Mesenchymal stem cell (in vitro differentiated cells and primary cell): Measurements from ENCODE around the gene SEMA3B.

Experiments
- DNase-seq: peaks from one replicate; pipeline ENCODE4 v3.0.0-alpha.2; 2013
- H2AFZ ChIP-seq: one replicate; pipeline ENCODE4 v1.6.1; 2013; ENCODE audit warnings: low read depth, mild to moderate bottlenecking, control low read depth, inconsistent platforms, low read length, moderate library complexity
- H2AK5ac ChIP-seq: 2 replicates; pipeline ENCODE4 v1.6.1; 2013; ENCODE audit warnings: low read length, moderate library complexity, mild to moderate bottlenecking, inconsistent platforms; ENCODE audit not compliant: severe bottlenecking
- H2BK120ac ChIP-seq: one replicate; pipeline ENCODE4 v1.6.1; 2013; ENCODE audit warnings: low read depth, mild to moderate bottlenecking, inconsistent platforms, low read length, moderate library complexity
- H2BK12ac ChIP-seq, 2 experiments: one replicate each; pipeline ENCODE4 v1.6.1; 2013; ENCODE audit warnings: inconsistent platforms in 2 of 2, low read length in 2 of 2, mild to moderate bottlenecking in 2 of 2, moderate library complexity in 2 of 2, control low read depth in 1 of 2
- H2BK15ac ChIP-seq: one replicate; pipeline ENCODE4 v1.6.1; 2013; ENCODE audit warnings: mild to moderate bottlenecking, low read depth, inconsistent platforms; ENCODE audit not compliant: poor library complexity, severe bottlenecking
- H2BK5ac ChIP-seq: 2 replicates; pipeline ENCODE4 v1.6.1; 2013; ENCODE audit warnings: low read depth, mild to moderate bottlenecking, low read length, control low read depth, inconsistent platforms; ENCODE audit not compliant: poor library complexity, severe bottlenecking
- H3K14ac ChIP-seq, 2 experiments: one replicate each; pipeline ENCODE4 v1.6.1; 2013; ENCODE audit warnings: inconsistent platforms in 2 of 2, low read length in 2 of 2, control low read depth in 1 of 2, mild to moderate bottlenecking in 1 of 2, moderate library complexity in 1 of 2
- H3K18ac ChIP-seq, 2 experiments: one replicate each; pipeline ENCODE4 v1.6.1; 2013; ENCODE audit warnings: inconsistent platforms in 2 of 2, low read length in 2 of 2, control low read depth in 1 of 2, low read depth in 1 of 2, mild to moderate bottlenecking in 1 of 2
- H3K23ac ChIP-seq, 2 experiments: one replicate each; pipeline ENCODE4 v1.6.1; 2013; ENCODE audit warnings: inconsistent platforms in 2 of 2, low read length in 2 of 2, mild to moderate bottlenecking in 2 of 2, moderate library complexity in 2 of 2, control low read depth in 1 of 2
- H3K27ac ChIP-seq: 2 replicates; pipeline ENCODE4 v1.5.1; 2013; ENCODE audit warnings: mild to moderate bottlenecking, moderate library complexity, low read length, control low read depth, inconsistent platforms; ENCODE audit not compliant: poor library complexity, severe bottlenecking
- H3K27me3 ChIP-seq, 2 experiments: 2 replicates each; pipeline versions ENCODE4 v1.6.1 to v1.7.0; 2013; ENCODE audit warnings: low read length in 2 of 2, mild to moderate bottlenecking in 2 of 2, moderate library complexity in 2 of 2, control low read depth in 1 of 2, inconsistent platforms in 1 of 2; ENCODE audit not compliant: control insufficient read depth in 1 of 2, insufficient read depth in 1 of 2
- H3K36me3 ChIP-seq, 2 experiments: 2 replicates each; pipeline versions ENCODE4 v1.6.1 to v1.7.0; 2013; ENCODE audit warnings: low read length in 2 of 2, control low read depth in 1 of 2, inconsistent platforms in 1 of 2, low read depth in 1 of 2, mild to moderate bottlenecking in 1 of 2; ENCODE audit not compliant: insufficient read depth in 2 of 2, control insufficient read depth in 1 of 2
- H3K4ac ChIP-seq, 2 experiments: one replicate each; pipeline ENCODE4 v1.6.1; 2013; ENCODE audit warnings: inconsistent platforms in 2 of 2, low read length in 2 of 2, mild to moderate bottlenecking in 2 of 2, moderate library complexity in 2 of 2, control low read depth in 1 of 2, low read depth in 1 of 2
- H3K4me1 ChIP-seq: 2 replicates; pipeline ENCODE4 v1.6.1; 2013; ENCODE audit warnings: low read depth, low read length, control low read depth; ENCODE audit not compliant: control insufficient read depth, insufficient read depth
- H3K4me2 ChIP-seq: 2 replicates; pipeline ENCODE4 v1.6.1; 2013; ENCODE audit warnings: low read length, mild to moderate bottlenecking, inconsistent platforms; ENCODE audit not compliant: poor library complexity, severe bottlenecking
- H3K4me3 ChIP-seq, 2 experiments: 2 replicates each; pipeline versions ENCODE4 v1.5.1 to v1.7.0; 2013; ENCODE audit warnings: low read length in 2 of 2, mild to moderate bottlenecking in 2 of 2, control low read depth in 1 of 2, low read depth in 1 of 2; ENCODE audit not compliant: insufficient read depth in 1 of 2
- H3K79me1 ChIP-seq: replicated peaks from 2 replicates; pipeline ENCODE4 v1.6.1; 2013; ENCODE audit warnings: mild to moderate bottlenecking, control low read depth, low read length, inconsistent platforms; ENCODE audit not compliant: poor library complexity, severe bottlenecking
- H3K9ac ChIP-seq: 2 replicates; pipeline ENCODE4 v1.7.0; 2013; ENCODE audit warnings: mild to moderate bottlenecking, low read length, moderate library complexity
- H3K9me3 ChIP-seq: 2 replicates; pipeline ENCODE4 v1.7.0; 2013; ENCODE audit warnings: mild to moderate bottlenecking, low read length; ENCODE audit not compliant: control insufficient read depth
- H4K8ac ChIP-seq: one replicate; pipeline ENCODE4 v1.6.1; 2013; ENCODE audit warnings: inconsistent platforms, mild to moderate bottlenecking, low read length, moderate library complexity
- H4K91ac ChIP-seq: one replicate; pipeline ENCODE4 v1.6.1; 2013; ENCODE audit warnings: mild to moderate bottlenecking, low read length, inconsistent platforms
- WGBS: methylation state at CpG from one replicate; pipeline ENCODE4 v1.1.7; 2013; ENCODE audit warnings: mixed read lengths; 5-methylcytosine and 5-hydroxymethylcytosine counted together

Gene SEMA3B

DNA sequence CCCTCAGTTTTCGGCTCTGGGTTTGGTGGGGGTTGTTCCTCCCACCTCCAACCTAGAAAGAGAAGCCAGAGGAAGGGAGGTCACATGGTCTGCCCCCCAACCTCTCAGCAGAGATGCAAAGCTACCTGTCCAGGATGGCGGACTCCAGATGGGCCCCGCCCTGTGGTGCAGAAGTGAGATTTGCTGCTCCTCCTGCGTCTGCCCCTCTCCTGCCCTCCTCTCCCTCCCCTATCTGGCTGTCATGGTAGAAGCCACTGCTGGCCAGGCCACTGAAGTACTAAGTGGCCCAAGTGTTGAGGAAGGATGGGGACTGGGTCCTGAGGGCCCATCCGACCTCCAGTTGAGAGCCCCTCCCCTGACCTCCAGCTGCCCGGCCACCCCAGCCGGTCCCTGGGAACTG is 2.1 kb upstream of the SEMA3B start:
- Histone ChIP-seq H3K23ac (no peak overlapping the region), H3K4ac (peak overlapping the region; percentile 58 to 89), H2BK5ac (no peak overlapping the region), H3K4me3 (peak overlapping the region; percentile 39 to 79), H3K9ac (peak overlapping the region; percentile 84), H3K27me3 (no peaks in the 10 kb centered on the region), H3K4me2 (peak overlapping the region; percentile 75), H3K9me3 (no peaks in the 10 kb centered on the region), H2AFZ (no peak overlapping the region), H2BK15ac (peak overlapping the region; percentile 92), H4K8ac (peak overlapping the region; percentile 89), H2BK12ac (peak overlapping the region; percentile 42 to 49), H2AK5ac (peak overlapping the region; percentile 80), H3K4me1 (peaks cover 77% of the 10 kb centered on the region), H3K79me1 (peaks cover 2% of the 10 kb centered on the region), H4K91ac (peak overlapping the region; percentile 85), H3K36me3 (no peaks in the 10 kb centered on the region), H3K18ac (peak overlapping the region; percentile 75 to 93), H3K14ac (peak overlapping the region in 1 of 2 experiments; percentile 91), H3K27ac (peak overlapping the region; percentile 12), H2BK120ac (peak overlapping the region; percentile 80)
- WGBS = 100% methylated on average over 3 of the region's 7 CpGs
- DNase-seq = no peak

GRCh38 chr3:50267280-50267913 is 1.6 kb upstream of the SEMA3B start:
- Histone ChIP-seq H4K91ac (peak overlapping the region; percentile 85), H3K18ac (peak overlapping the region; percentile 75 to 93), H3K4me2 (peak overlapping the region; percentile 75), H3K4ac (peak overlapping the region; percentile 58 to 89), H2BK120ac (peak overlapping the region; percentile 80), H2BK5ac (no peak overlapping the region), H3K27me3 (no peaks in the 10 kb centered on the region), H2BK12ac (peak overlapping the region; percentile 87 to 96), H3K36me3 (no peaks in the 10 kb centered on the region), H2AK5ac (peak overlapping the region; percentile 92), H2BK15ac (peak overlapping the region; percentile 92), H3K79me1 (peaks cover 2% of the 10 kb centered on the region), H3K9me3 (no peaks in the 10 kb centered on the region), H3K4me3 (peak overlapping the region; percentile 39 to 79), H2AFZ (peak overlapping the region; percentile 67), H3K23ac (peak overlapping the region in 1 of 2 experiments; percentile 41), H3K27ac (peak overlapping the region; percentile 12), H4K8ac (peak overlapping the region; percentile 89), H3K4me1 (peaks cover 78% of the 10 kb centered on the region), H3K9ac (peak overlapping the region; percentile 84), H3K14ac (peak overlapping the region in 1 of 2 experiments; percentile 91)
- WGBS = 19% methylated on average over 21 of the region's 22 CpGs
- DNase-seq = no peak

- peak overlapping the region in 1 of 2 experiments; percentile 79 for H3K4me3 ChIP-seq
- H2BK5ac ChIP-seq = no peak overlapping the region
- no peak overlapping the region for H3K9ac ChIP-seq
- H2BK120ac ChIP-seq = peak overlapping the region; percentile 80
- no peak overlapping the region for H3K27ac ChIP-seq
- H4K8ac ChIP-seq = no peak overlapping the region
- no peaks in the 10 kb centered on the region for H3K9me3 ChIP-seq
- H2AFZ ChIP-seq = no peak overlapping the region
- DNase-seq = no peak
- peaks cover 2% of the 10 kb centered on the region for H3K79me1 ChIP-seq
- H3K23ac ChIP-seq = no peak overlapping the region
- H3K4me1 ChIP-seq = peaks cover 78% of the 10 kb centered on the region
- H2AK5ac ChIP-seq = peak overlapping the region; percentile 34
- H4K91ac ChIP-seq = no peak overlapping the region
- H3K14ac ChIP-seq = peak overlapping the region in 1 of 2 experiments; percentile 37
- no peak overlapping the region for H2BK15ac ChIP-seq
- WGBS = 88% methylated on average over 3 of the region's 3 CpGs
- H3K27me3 ChIP-seq = peaks cover 0 to 2% of the 10 kb centered on the region in 2 experiments
- H3K4ac ChIP-seq = no peak overlapping the region
- H3K18ac ChIP-seq = no peak overlapping the region
- H2BK12ac ChIP-seq = no peak overlapping the region
- H3K36me3 ChIP-seq = no peaks in the 10 kb centered on the region
- no peak overlapping the region for H3K4me2 ChIP-seq
Observed at GRCh38 chr3:50268276-50268675, 671 bp upstream of the SEMA3B start.

- Histone ChIP-seq H4K91ac (peak overlapping the region; percentile 12), H3K4me1 (peaks cover 71% of the 10 kb centered on the region), H3K27ac (no peak overlapping the region), H4K8ac (no peak overlapping the region), H2BK12ac (no peak overlapping the region), H3K14ac (peak overlapping the region in 1 of 2 experiments; percentile 15), H3K4ac (no peak overlapping the region), H3K9me3 (no peaks in the 10 kb centered on the region), H2AK5ac (peak overlapping the region; percentile 24), H3K9ac (no peak overlapping the region), H2BK5ac (no peak overlapping the region), H2AFZ (no peak overlapping the region), H2BK120ac (no peak overlapping the region), H3K27me3 (peaks cover 8 to 14% of the 10 kb centered on the region in 2 experiments), H3K36me3 (no peaks in the 10 kb centered on the region), H3K23ac (no peak overlapping the region), H3K79me1 (no peaks in the 10 kb centered on the region), H3K4me2 (no peak overlapping the region), H2BK15ac (no peak overlapping the region), H3K4me3 (no peak overlapping the region), H3K18ac (peak overlapping the region in 1 of 2 experiments; percentile 38)
- 96% methylated on average over 4 of the region's 4 CpGs for WGBS
- no peak for DNase-seq
Observed at GRCh38 chr3:50269460-50269859, 513 bp downstream of the SEMA3B start.
